ENCODE measurements around the gene B3GALT2. TPM values are rescaled to one million over a fixed set of nuclear protein-coding genes. Genes with fewer than 3 reads are reported as not detected.
A peak's percentile ranks its signal among the peaks of the same experiment; 100 is the strongest.
"Not testable (repeated sequence)": the region's sequence is repeated elsewhere in the genome, so short reads cannot be mapped to it uniquely, and the experiment has no call there.

Gene B3GALT2, protein sequence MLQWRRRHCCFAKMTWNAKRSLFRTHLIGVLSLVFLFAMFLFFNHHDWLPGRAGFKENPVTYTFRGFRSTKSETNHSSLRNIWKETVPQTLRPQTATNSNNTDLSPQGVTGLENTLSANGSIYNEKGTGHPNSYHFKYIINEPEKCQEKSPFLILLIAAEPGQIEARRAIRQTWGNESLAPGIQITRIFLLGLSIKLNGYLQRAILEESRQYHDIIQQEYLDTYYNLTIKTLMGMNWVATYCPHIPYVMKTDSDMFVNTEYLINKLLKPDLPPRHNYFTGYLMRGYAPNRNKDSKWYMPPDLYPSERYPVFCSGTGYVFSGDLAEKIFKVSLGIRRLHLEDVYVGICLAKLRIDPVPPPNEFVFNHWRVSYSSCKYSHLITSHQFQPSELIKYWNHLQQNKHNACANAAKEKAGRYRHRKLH
- 10 to 100 TPM; 17.8 to 24.8 (median 19.6) TPM for polyA plus RNA-seq (ENCODE audit: insufficient read length in 4 of 4)

DNA sequence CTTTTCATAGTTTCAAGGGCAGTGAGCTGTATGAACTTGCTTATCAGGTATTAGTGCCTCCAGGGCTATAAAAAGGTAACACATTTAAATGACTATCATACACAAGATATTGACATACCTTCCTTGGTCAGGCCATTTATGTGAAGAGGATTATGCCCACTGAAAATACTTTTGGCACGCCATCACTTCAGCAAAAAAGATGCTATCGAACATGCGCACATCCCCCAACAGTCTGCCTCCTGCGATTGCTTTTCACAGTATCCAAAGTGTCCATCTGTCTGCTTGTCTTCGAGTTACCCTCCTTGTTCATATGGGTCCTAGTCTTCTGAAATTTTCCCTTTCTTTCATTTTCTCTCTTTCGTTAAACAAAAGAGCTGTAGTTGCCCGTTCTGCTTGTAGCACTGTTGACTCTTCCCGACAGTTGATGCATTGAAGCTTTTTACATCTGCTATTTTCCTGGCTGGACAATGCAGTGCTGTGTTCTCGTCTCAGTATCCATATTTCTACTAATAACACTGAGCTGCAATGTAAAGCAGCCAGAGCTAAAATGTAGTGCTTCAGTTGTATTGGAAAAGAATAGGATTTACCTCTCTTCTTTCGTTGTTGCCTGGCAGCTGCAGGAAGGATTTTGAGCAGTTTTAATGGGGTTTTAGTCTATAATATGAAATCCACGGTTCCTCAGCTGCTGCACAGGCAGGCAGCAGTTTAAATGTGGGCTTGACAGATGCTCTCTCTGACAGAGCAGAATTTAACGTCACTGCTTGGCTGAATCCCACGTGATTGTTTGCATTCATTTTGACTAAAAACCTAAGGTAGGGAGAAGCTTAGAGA lies at the start of gene B3GALT2:
B3GALT2 (minus strand) TSS at position 713 of the 831 bp plus-strand sequence. CDS start 5,051 bp downstream, outside the sequence.
- peak in 3 of 4 donors; percentile 46 to 50 (median 46) for DNase-seq (ENCODE audit: low read depth in 4 of 4, low spot score in 3 of 4)

DNA sequence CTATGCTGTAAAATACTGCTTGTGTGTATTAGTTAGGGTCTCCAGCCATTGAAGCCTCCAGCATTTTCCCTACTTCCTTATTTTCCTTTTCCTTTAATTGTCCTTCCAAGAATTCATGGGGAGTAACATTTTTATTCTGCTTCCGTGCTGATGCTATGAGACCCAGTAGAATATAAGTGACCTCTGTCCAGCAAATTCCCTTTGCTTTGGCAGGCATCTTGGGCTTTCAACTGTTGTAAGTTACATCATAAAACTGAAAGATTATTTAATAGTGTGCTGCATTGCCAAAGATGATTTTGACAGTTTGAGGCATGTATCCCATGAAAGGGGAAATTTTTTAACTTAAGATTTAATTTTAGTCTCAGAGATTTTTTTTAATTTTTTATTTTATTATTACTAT lies 48.1 kb upstream of the B3GALT2 start:
- no peak for DNase-seq (ENCODE audit: low read depth in 4 of 4, low spot score in 3 of 4)

DNA sequence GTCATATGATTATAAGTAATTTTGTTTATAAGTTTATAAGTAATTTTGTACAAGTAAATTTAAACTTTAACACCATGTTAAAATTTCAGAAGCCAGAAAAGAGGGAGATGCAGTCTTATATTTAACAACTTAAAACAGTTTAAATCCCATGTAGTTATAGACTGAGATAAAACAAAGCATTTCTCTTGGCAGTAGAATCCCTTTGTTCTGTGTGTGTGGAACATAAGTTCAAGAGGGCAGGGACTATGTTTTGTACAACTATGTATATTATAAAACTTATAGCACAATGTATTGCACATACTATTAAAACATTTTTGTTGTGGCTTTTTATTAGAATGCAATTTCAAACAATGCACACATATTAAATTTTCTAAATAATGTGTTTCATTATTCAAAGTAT lies 44.7 kb upstream of the B3GALT2 start:
- DNase-seq (ENCODE audit: low read depth in 4 of 4, low spot score in 3 of 4), result not testable (repeated sequence)

DNA sequence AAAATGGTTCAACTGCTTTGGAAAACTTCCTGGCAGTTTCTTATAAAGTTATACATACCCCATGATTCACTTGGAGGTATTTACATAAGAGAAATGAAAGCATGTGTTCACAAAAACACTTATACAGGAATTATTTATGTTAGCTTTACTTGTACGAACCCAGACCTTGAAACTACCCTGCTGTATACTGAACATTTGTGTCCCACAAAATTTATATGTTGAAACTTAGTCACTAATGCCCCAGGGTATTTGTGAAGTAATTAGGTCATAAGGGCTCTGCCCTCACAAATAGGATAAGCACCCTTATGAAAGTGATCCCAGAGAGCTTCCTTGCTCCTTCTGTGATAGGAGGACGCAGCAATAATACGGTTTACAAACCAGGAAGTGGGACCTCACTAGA lies 42.7 kb upstream of the B3GALT2 start:
- no peak for DNase-seq (ENCODE audit: low read depth in 4 of 4, low spot score in 3 of 4)

DNA sequence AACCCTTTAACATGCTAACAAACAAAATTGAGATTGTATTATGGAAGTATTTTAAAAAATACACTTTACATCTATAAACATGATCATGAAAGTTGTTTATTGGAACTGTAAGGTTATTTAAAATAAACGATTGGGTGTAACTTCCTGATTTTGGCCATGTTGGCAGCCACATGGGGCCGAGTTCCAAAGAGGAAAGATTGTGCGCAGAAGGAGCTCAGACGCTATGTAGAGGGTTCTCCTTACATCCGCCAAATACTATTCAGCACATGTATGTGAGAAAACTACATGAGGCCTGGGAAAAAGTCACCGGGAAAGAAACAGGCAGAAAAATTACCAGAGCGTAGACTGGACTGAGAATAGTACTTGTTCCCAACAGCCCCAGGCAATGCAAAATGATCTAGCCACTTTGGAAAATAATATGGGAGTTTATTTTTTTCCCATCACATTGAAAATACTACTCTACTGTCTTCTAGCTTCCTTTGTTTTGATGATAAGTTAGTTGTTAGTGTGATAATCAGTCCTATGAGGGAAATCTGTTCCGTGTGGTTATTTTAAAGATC lies 35.7 kb upstream of the B3GALT2 start:
- DNase-seq (ENCODE audit: low read depth in 4 of 4, low spot score in 3 of 4), result no peak

DNA sequence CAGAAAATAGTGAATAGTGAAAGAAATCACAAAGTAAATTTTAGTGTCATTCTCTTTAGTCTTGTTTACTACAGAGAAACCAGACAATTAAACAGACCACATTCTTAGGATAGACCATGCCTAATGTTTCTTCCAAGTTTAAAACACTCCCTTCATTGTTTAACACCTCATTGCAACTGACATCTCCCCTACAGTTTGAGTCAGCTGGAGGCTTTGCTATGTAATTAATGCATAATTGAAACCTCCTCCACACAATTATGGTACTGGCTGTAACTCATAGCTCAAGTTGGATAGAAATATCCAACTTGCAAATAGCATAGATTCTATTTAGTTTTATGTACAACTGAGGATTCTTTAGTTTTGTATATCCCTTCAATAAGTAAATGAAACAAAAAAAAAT lies 35.2 kb upstream of the B3GALT2 start:
- DNase-seq (ENCODE audit: low read depth in 4 of 4, low spot score in 3 of 4), result no peak

DNA sequence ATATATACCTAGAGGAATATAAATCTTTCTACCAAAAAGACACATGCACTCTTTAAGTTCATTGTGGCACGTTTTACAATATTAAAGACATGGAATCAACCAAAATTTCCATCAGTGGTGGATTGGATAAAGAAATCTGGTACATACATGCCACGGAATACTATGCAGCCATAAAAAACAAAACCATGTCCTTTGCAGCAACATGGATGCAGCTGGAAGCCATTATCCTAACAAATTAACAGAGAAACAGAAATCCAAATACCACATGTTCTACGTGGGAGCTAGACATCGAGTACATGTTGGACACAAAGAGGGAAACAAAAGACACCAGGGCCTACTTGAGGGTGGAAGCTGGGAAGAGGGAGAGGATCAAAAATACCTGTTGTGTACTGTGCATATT lies 33.0 kb upstream of the B3GALT2 start:
- DNase-seq (ENCODE audit: low read depth in 4 of 4, low spot score in 3 of 4), result no peak

DNA sequence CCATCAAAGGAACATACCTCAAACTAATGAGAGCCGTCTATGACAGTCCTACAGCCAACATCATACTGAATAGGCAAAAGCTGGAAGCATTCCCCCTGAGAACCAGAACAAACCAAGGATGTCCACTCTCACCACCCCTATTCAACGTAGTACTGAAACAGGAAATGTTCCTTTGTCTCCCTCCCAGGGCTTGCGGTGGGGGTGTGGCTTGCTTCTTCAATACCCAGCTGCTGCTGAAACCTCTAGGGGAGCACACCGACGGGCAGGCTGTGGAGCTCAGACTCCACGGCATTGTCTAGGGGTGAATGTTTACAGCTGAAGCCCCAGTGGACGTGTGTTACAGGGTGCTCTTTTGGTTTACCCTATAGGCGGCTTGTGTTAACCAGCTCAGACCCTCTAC lies 30.5 kb upstream of the B3GALT2 start:
- DNase-seq (ENCODE audit: low read depth in 4 of 4, low spot score in 3 of 4), result no peak

DNA sequence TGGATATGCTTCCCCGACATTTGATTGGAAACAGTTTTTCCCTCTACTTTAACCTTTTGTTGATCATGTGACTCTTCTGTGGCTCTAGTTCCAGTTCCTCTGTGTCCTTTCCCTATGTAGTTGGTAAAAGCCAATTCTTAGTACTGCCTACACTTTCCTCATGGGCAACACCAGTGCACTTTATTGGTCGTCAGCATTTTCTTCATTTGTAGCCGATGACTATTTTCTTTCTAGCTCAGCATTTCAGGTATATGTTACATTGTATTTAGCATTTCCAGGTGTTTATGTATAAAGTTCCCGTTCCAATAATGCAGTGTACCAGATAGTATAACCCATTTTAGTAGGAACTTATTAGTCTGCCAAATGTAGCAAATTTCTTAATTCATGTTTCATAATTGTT lies 27.6 kb upstream of the B3GALT2 start:
- no peak for DNase-seq (ENCODE audit: low read depth in 4 of 4, low spot score in 3 of 4)

DNA sequence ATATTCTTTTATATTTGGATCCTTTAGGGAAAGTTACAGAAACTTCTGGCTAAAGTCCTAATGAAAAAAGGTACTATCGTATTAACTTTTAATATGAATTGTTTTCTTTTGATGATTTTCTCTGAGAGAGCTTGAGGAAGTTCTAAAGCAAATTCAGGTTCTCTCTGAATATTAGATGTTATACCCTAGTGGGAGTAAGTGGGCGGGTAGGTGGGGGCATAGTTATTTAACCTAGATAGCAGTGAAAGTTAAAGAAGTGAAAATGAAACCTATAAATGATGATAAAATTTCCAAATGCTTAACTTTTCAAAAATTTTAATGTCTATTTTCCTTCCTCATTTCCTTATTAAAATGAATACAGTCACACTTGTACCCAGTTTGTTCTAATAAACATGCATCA lies 26.2 kb upstream of the B3GALT2 start:
- DNase-seq (ENCODE audit: low read depth in 4 of 4, low spot score in 3 of 4), result no peak

DNA sequence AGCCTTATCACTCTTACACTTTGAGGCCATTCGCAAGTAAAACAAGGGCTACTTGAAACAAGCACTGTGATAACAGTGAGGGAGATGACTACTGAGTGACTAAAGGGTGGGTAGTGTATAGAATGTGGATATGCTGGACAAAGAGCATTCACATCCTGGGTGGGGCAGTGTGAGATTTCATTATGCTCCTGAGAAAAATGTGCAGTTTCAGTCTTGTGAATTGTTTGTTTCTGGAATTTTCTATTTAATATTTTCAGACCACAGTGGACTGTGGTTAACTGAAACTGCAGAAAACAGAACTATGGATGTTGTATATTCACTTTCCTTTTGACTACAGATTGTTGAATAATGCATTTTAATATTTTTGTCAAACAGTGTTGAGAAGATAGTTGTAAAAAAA lies 25.1 kb upstream of the B3GALT2 start:
- no peak for DNase-seq (ENCODE audit: low read depth in 4 of 4, low spot score in 3 of 4)

DNA sequence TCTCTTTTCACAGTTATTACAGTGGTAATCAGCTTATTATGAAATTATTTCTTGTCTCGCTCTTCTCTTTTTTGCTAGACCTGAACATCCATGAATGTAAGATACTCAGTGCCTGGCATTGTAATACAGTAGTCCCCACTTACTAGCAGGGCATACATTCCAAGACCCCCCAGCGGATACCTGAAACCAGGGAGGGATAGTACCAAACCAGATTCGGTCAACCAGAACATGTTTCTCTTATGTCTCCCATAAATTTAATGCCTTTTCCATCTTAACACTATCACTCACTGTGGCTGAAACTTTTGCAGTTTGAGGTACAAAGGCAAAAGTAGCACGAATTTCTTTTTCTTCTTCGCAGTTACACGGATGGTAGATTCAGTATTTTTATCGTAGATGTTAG lies 24.6 kb upstream of the B3GALT2 start:
- peak in 1 of 4 donors; percentile 26 for DNase-seq (ENCODE audit: low read depth in 4 of 4, low spot score in 3 of 4)

DNA sequence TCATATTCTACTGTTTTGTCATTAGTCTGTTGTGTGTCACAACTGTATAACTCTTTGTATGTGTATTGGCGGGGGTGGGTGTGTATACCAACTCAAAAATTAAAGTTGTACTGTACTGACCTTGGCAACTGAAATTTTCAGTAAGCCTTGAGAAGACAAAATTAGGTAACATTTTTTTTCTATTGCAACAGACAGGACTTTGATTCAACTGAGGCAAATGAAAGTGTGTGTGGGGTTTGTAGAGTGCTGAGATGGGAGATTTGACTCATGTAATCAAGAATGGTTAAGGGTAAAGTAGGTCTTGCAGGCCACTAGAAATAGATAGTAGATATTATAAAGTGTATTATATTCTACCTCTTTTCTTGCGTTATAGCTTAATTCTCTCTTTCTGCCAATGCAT lies 14.6 kb upstream of the B3GALT2 start:
- no peak for DNase-seq (ENCODE audit: low read depth in 4 of 4, low spot score in 3 of 4)

DNA sequence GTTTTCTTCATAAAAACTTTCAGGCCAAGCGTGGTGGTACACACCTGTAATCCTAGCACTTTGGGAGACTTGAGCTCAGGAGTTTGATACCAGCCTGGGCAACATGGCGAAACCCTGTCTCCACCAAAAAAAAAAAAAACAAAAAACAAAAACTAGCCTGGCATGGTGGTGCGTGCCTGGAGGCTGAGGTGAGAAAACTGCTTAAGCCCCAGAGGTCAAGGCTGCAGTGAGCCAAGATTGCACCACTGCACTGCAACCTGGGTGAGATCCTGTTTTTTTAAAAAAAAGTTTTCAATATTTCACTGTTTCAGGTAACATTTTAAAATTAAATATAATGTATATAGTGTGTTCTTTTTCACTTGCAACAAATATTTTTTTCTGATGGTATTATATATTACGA lies 13.5 kb upstream of the B3GALT2 start:
- no peak for DNase-seq (ENCODE audit: low read depth in 4 of 4, low spot score in 3 of 4)

DNA sequence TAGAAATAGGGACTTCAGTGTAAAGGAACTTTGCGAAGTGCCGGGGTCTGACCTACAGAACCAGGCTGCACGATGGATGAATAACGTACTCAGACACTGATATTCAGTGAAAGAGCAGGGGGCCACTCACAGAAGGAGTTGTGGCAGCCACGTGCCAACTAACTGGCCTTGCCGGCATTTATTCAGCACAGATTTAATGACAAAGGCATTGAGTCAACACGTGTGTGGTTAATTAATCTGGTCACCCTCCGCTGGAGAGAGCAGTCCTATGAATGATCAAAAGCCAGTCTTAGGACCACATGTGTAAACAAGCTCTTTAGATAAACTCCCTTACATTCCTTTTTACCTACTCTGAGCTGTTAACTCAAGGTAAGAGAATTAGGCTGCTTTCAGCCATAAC lies 6.2 kb upstream of the B3GALT2 start:
- no peak for DNase-seq (ENCODE audit: low read depth in 4 of 4, low spot score in 3 of 4)

DNA sequence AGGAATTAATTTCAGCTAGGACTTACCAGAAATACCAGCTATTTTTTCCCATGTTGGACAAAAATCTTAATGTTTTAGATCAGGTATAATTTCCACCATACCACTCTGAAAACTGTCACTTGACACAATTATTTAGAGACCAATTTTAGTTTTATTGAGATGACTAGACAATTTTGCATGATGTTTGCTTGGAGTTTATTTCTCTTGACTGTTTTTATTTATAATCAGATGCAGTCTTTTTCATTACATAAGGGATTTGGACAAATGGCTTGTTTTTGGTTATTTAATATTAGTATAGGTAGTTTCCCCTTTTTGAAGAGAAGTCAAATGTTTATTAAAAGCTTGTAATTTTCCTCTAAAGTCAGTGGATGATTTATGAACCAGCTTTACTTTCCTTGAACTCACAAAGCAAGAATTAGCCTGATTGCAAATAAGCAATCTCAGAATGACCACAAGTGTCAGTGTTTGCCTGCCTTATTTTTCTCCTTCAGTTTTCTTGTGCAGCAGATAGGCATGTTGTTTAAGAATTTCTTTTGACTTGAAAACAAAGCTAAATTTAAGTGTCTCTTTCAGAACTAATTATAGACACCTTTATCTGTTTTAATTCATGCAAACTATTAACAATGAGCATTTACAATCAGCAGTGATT lies 3.8 kb upstream of the B3GALT2 start:
- DNase-seq (ENCODE audit: low read depth in 4 of 4, low spot score in 3 of 4), result no peak

DNA sequence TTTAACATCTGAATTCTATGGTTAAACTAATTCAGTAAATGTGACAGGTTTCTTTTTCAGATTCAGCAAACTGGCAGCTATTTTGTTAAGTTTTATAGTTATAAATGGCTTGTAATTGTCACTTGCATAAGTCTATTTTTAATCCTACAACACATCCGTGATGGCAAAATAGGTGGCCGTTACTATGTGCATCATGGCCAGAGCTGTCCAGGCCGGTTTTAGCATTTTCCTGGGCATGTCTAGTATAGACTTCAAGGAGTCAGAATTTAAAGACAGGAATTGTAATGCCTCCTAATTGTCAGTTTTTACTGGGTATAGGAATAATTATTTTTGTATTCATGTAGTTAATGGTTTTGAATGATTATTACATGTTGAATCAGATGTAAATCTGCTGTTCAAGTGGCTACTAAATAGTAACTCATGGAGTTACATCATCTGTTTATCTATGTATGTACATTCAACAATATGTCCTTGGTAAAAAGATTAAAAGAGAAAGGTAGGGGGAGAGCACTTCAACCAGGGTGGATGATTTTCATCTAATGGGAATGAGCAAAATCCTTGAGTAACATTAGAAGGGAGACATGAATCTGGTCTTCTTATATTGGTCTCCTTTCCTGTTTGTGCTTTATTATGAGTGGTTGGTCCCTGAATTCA lies 3.2 kb upstream of the B3GALT2 start:
- no peak for DNase-seq (ENCODE audit: low read depth in 4 of 4, low spot score in 3 of 4)

DNA sequence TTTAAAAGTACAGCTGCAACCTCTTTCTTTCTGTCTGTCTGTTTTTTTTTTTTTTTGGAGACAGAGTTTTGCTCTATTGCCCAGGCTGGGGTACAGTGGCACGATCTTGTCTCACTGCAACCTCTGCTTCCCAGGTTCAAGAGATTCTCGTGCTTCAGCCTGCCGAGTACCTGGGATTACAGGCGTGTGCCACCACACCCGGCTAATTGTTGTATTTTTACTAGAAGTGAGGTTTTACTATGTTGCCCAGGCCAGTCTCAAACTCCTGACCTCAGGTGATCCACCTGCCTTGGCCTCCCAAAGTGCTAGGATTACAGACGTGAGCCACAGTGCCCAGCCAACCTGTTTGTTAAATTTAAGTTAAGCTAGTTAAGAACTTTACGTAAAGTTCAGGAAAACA lies 2.5 kb upstream of the B3GALT2 start:
- DNase-seq (ENCODE audit: low read depth in 4 of 4, low spot score in 3 of 4), result not testable (repeated sequence)

DNA sequence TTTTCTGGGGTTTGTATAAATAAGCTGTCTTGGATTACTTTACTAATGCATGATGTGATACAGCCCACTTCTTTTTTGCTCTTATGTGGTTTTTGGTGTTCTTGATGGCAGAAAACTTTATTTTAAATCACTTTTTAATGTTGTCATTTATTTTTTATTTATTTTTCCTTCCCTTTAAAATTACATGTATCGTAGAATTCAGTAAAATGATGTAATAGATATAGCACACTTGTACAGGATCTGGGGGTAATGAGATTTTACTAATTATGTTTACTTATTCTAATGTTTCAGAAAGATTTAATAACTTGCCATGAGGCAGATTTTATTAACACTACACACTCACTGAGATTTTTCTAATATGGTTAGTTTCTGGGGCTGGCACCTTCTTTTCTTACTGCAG lies 701 bp upstream of the B3GALT2 start:
- DNase-seq (ENCODE audit: low read depth in 4 of 4, low spot score in 3 of 4), result no peak

DNA sequence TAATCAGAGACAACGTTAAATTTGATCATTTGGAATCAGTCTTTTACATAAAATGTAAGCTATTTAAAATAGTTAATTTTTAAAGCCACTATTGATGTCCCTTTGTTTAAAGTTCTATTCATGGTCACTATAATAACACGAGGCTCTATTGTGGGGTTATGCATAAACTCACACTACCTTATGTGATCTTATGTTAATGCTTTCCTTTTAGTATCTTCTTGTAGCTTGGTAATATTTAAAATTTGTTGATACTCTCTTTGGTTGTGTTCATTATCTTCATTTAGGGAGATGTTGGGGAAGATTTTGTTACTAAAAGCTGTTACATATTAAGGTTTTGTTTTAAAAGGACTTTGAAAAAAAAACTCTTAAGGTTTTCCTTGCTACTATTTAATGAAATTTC lies 1.2 kb downstream of the B3GALT2 start:
- no peak for DNase-seq (ENCODE audit: low read depth in 4 of 4, low spot score in 3 of 4)
